PC-9 (cell line): ENCODE data around the gene ALKBH5. TPM values are rescaled to one million over a fixed set of nuclear protein-coding genes. Genes with fewer than 3 reads are reported as not detected.

ENCODE experiments used
- BruUV-seq: library from RNA; stranded (reverse); fragments of 400-500 nt; replicated peaks from 2 replicates; lab custom pipeline; 2021; lab: Mats Ljungman, UMichigan
- CTCF ChIA-PET: fragments of 300-600 bp; sonication (Branson Sonifier 250); formaldehyde crosslinking; loops from one replicate; lab custom pipeline; 2022; ENCODE audit warnings: antibody characterized with exemption; lab: Charles Lee
- POLR2A ChIA-PET: fragments of 300-600 bp; sonication (Branson Sonifier 250); formaldehyde crosslinking; loops from one replicate; lab custom pipeline; 2022; ENCODE audit warnings: antibody characterized with exemption; ENCODE audit not compliant: unreplicated experiment; lab: Charles Lee
- DNase-seq, 2 experiments: peaks; one replicate each; pipeline versions ENCODE4 v3.0.0 to v3.0.0-alpha.2; 2015 to 2022; ENCODE audit warnings: mixed read lengths in 1 of 2
- H2AFZ ChIP-seq: fragments of 200-600 bp; sonication (generic); 2 replicates; pipeline ENCODE4 v1.8.1; 2017; ENCODE audit warnings: antibody characterized with exemption
- H3F3A ChIP-seq: fragments of 200-600 bp; sonication (generic); 2 replicates; pipeline ENCODE4 v1.8.1; 2017; ENCODE audit warnings: antibody characterized with exemption, mild to moderate bottlenecking, low read depth; ENCODE audit not compliant: insufficient read depth
- H3K27ac ChIP-seq: fragments of 200-600 bp; sonication (generic); 2 replicates; pipeline ENCODE4 v1.6.1; 2016; ENCODE audit warnings: mixed run types
- H3K27me3 ChIP-seq: fragments of 200-600 bp; sonication (generic); 2 replicates; pipeline ENCODE4 v1.6.1; 2016; ENCODE audit warnings: low read depth, mixed run types; ENCODE audit not compliant: insufficient read depth
- H3K36me3 ChIP-seq: fragments of 200-600 bp; sonication (generic); 2 replicates; pipeline ENCODE4 v1.6.1; 2016; ENCODE audit warnings: low read depth, mixed run types
- H3K4me1 ChIP-seq: fragments of 200-600 bp; sonication (generic); replicated peaks from 2 replicates; pipeline ENCODE4 v1.6.1; 2016; ENCODE audit warnings: mixed run types; ENCODE audit not compliant: insufficient read depth
- H3K4me2 ChIP-seq: fragments of 200-600 bp; sonication (generic); 2 replicates; pipeline ENCODE4 v1.6.1; 2017; ENCODE audit warnings: mixed run types
- H3K4me3 ChIP-seq: fragments of 200-600 bp; sonication (generic); 2 replicates; pipeline ENCODE4 v1.6.1; 2016; ENCODE audit warnings: mixed run types
- H3K79me2 ChIP-seq: fragments of 200-600 bp; sonication (generic); 2 replicates; pipeline ENCODE4 v1.6.1; 2017; ENCODE audit warnings: low read depth, mixed run types
- H3K9me2 ChIP-seq: fragments of 200-600 bp; sonication (generic); 2 replicates; pipeline ENCODE4 v1.8.1; 2017; ENCODE audit warnings: mild to moderate bottlenecking; ENCODE audit not compliant: insufficient read depth
- H3K9me3 ChIP-seq: fragments of 200-600 bp; sonication (generic); 2 replicates; pipeline ENCODE4 v1.8.1; 2016; ENCODE audit warnings: low read depth; ENCODE audit not compliant: insufficient read depth
- H4K20me1 ChIP-seq: fragments of 200-600 bp; sonication (generic); 2 replicates; pipeline ENCODE4 v1.8.1; 2017; ENCODE audit not compliant: insufficient read depth
- CTCF ChIP-seq: fragments of 200-600 bp; sonication (generic); conservative IDR thresholded peaks from 2 replicates; pipeline ENCODE4 v1.6.1; 2017; ENCODE audit warnings: mixed run types, antibody characterized with exemption, mild to moderate bottlenecking, moderate library complexity
- EZH2 ChIP-seq: fragments of 200-600 bp; sonication (generic); IDR thresholded peaks from 2 replicates; pipeline ENCODE4 v1.8.0; 2017; ENCODE audit warnings: antibody characterized with exemption, low read depth
- intact Hi-C: fragments of 100-400 bp; cut with micrococcal nuclease; formaldehyde crosslinking; loops from one replicate; pipeline ENCODE4 v1.10.0; 2022; ENCODE audit not compliant: unreplicated experiment
- total RNA-seq: library from RNA; stranded (reverse); gene quantifications from 2 replicates; pipeline ENCODE4 v1.2.3, GENCODE V29; 2021

Gene ALKBH5
- total RNA-seq, 1 experiment from 2014 or later = 117 TPM

GRCh38 chr17:18245038-18245776 lies 61.6 kb downstream of the ALKBH5 start:
- peaks cover 46% of the 10 kb centered on the region; the same call in 1 of the 2 replicates for H3F3A ChIP-seq
- H3K27ac ChIP-seq = no peak overlapping the region
- no peak overlapping the region for H3K4me2 ChIP-seq
- no peaks in the 10 kb centered on the region for H3K79me2 ChIP-seq
- no peaks in the 10 kb centered on the region for H3K9me2 ChIP-seq
- intact Hi-C loops = no loop called here
- ChIA-PET POLR2A (no interaction called here), CTCF (no interaction called here)
- no peaks in the 10 kb centered on the region for H3K9me3 ChIP-seq
- no peaks in the 10 kb centered on the region for H3K27me3 ChIP-seq
- no peak overlapping the region for H2AFZ ChIP-seq
- H3K4me1 ChIP-seq = no peaks in the 10 kb centered on the region
- peaks cover 20% of the 10 kb centered on the region for H3K36me3 ChIP-seq
- no peak for DNase-seq
- TF ChIP-seq CTCF = no peak
- no peak for TF ChIP-seq EZH2
- no TSS peak for BruUV-seq
- H4K20me1 ChIP-seq = peaks cover 18% of the 10 kb centered on the region
- no peak overlapping the region for H3K4me3 ChIP-seq

GRCh38 chr17:18246109-18246725 lies 62.6 kb downstream of the ALKBH5 start:
- intact Hi-C loops = no loop called here
- H4K20me1 ChIP-seq = peaks cover 18% of the 10 kb centered on the region
- H3K27ac ChIP-seq = no peak overlapping the region
- TF ChIP-seq EZH2 (no peak), CTCF (no peak)
- H3K4me3 ChIP-seq = no peak overlapping the region
- TSS peak; percentile 15 for BruUV-seq
- H3K4me1 ChIP-seq = no peaks in the 10 kb centered on the region
- DNase-seq = no peak
- H3K9me3 ChIP-seq = no peaks in the 10 kb centered on the region
- CTCF ChIA-PET = no interaction called here
- no peak overlapping the region for H2AFZ ChIP-seq
- POLR2A ChIA-PET = no interaction called here
- peaks cover 22% of the 10 kb centered on the region for H3K36me3 ChIP-seq
- H3K27me3 ChIP-seq = no peaks in the 10 kb centered on the region
- H3K4me2 ChIP-seq = no peak overlapping the region
- H3K79me2 ChIP-seq = no peaks in the 10 kb centered on the region
- no peaks in the 10 kb centered on the region for H3K9me2 ChIP-seq
- H3F3A ChIP-seq = peaks cover 53% of the 10 kb centered on the region; the same call in 1 of the 2 replicates

- H3K27me3 ChIP-seq = no peaks in the 10 kb centered on the region
- H3K9me3 ChIP-seq = no peaks in the 10 kb centered on the region
- no TSS peak for BruUV-seq
- no peak overlapping the region for H3K4me3 ChIP-seq
- no peak overlapping the region for H3K27ac ChIP-seq
- TF ChIP-seq CTCF = no peak
- TF ChIP-seq EZH2 = no peak
- H3K4me2 ChIP-seq = no peak overlapping the region
- no peak overlapping the region for H2AFZ ChIP-seq
- DNase-seq = peak; percentile 65 to 90
- H4K20me1 ChIP-seq = peaks cover 18% of the 10 kb centered on the region
- intact Hi-C loops = no loop called here
- POLR2A ChIA-PET = interaction anchor here (0.6 to 1.4 kb wide), 2 partner anchors 11 to 12 kb away, joined by 4 to 6 read pairs; no protein-coding TSS in a partner anchor
- H3F3A ChIP-seq = peaks cover 53% of the 10 kb centered on the region; the same call in 1 of the 2 replicates
- H3K4me1 ChIP-seq = no peaks in the 10 kb centered on the region
- H3K79me2 ChIP-seq = no peaks in the 10 kb centered on the region
- H3K36me3 ChIP-seq = peaks cover 30% of the 10 kb centered on the region
- H3K9me2 ChIP-seq = no peaks in the 10 kb centered on the region
- CTCF ChIA-PET = interaction anchor here (0.7 kb wide), 1 partner anchor 26 kb away, joined by 3 read pairs; no protein-coding TSS in a partner anchor
These were observed 63.4 kb downstream of the ALKBH5 start for GRCh38 chr17:18246880-18247612.
